ENCODE measurements around the gene NFE2L3.

DNA sequence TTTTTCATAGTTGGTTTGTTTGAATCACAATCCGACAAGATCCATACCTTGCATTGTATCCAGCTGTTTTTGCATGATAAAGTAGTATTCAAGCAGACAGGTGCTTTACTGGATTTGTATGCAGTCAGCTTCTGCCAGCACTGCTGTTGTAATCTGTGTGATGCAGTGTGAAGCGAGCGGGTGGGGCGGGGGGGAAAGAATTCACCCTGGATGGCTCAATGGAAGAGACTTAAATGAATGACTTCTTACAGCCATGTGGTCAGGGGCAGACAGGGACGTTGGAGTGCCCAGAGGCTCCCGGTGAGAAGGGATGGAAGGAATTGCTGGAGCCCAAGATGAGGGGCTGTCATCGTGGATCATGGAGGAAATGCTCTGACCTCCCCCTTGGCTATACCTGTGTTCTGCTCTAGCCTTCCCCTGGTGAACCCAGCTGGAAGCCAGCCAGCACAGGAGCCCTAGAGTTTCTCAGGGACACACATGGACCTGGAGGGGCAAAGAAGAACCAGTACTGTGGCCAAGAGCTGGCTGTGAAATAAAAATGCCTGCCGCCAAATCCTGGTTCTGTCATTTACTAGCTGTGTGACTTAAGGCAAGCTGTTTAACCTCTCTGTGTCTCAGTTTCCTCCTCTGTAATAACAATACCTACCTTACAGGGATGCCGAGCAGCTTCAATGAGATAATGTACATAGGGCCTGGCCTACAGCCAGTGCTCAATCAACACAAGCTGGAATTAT lies 14.1 kb downstream of the NFE2L3 start:
- TF ChIP-seq EZH2phosphoT487 (IDR thresholded peaks at IDR 0.05; ENCODE audit: low read depth), result no peak
- TF ChIP-seq, protein P1, sequence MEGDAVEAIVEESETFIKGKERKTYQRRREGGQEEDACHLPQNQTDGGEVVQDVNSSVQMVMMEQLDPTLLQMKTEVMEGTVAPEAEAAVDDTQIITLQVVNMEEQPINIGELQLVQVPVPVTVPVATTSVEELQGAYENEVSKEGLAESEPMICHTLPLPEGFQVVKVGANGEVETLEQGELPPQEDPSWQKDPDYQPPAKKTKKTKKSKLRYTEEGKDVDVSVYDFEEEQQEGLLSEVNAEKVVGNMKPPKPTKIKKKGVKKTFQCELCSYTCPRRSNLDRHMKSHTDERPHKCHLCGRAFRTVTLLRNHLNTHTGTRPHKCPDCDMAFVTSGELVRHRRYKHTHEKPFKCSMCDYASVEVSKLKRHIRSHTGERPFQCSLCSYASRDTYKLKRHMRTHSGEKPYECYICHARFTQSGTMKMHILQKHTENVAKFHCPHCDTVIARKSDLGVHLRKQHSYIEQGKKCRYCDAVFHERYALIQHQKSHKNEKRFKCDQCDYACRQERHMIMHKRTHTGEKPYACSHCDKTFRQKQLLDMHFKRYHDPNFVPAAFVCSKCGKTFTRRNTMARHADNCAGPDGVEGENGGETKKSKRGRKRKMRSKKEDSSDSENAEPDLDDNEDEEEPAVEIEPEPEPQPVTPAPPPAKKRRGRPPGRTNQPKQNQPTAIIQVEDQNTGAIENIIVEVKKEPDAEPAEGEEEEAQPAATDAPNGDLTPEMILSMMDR (IDR thresholded peaks at IDR 0.05; ENCODE audit: low read depth, low read length), result no peak

Measured in OCI-LY3 (cell line).